ENCODE data around the gene PRADC1.
"Not testable (repeated sequence)": the region's sequence is repeated elsewhere in the genome, so short reads cannot be mapped to it uniquely, and the experiment has no call there.

The PRADC1 gene

GRCh38 chr2:73233154-73233931 lies at the start of gene PRADC1:
PRADC1 (minus strand) TSS chr2:73233239; CDS start chr2:73233160, 79 bp downstream.
- DNase-seq: peak; percentile 98

- DNase-seq: no peak
Observed at GRCh38 chr2:73281244-73281643, 48.2 kb upstream of the PRADC1 start.

- no peak for DNase-seq
Observed at GRCh38 chr2:73279852-73280251, 46.8 kb upstream of the PRADC1 start.

GRCh38 chr2:73272270-73272669 lies 39.2 kb upstream of the PRADC1 start:
- no peak for DNase-seq

GRCh38 chr2:73269686-73270465 lies 36.8 kb upstream of the PRADC1 start:
- peak; percentile 38 for DNase-seq

GRCh38 chr2:73268830-73269685 lies 36.0 kb upstream of the PRADC1 start:
- DNase-seq: peak; percentile 88

GRCh38 chr2:73268366-73268829 lies 35.4 kb upstream of the PRADC1 start:
- peak; percentile 62 for DNase-seq

- DNase-seq: no peak
Observed at GRCh38 chr2:73267008-73267407, 34.0 kb upstream of the PRADC1 start.

- no peak for DNase-seq
Observed at GRCh38 chr2:73266061-73266901, 33.2 kb upstream of the PRADC1 start.

GRCh38 chr2:73265298-73266060 lies 32.4 kb upstream of the PRADC1 start:
- no peak for DNase-seq

GRCh38 chr2:73264783-73265182 lies 31.7 kb upstream of the PRADC1 start:
- DNase-seq: no peak

GRCh38 chr2:73264332-73264606 lies 31.2 kb upstream of the PRADC1 start:
- DNase-seq: no peak

GRCh38 chr2:73263540-73264331 lies 30.7 kb upstream of the PRADC1 start:
- DNase-seq: no peak

GRCh38 chr2:73262691-73263429 lies 29.8 kb upstream of the PRADC1 start:
- not testable (repeated sequence) for DNase-seq

- peak; percentile 31 for DNase-seq
Observed at GRCh38 chr2:73262108-73262651, 29.1 kb upstream of the PRADC1 start.

GRCh38 chr2:73260338-73260984 lies 27.4 kb upstream of the PRADC1 start:
- peak; percentile 3 for DNase-seq

- no peak for DNase-seq
Observed at GRCh38 chr2:73259704-73260337, 26.8 kb upstream of the PRADC1 start.

- DNase-seq: no peak
Observed at GRCh38 chr2:73259276-73259675, 26.2 kb upstream of the PRADC1 start.

- no peak for DNase-seq
Observed at GRCh38 chr2:73258913-73259215, 25.8 kb upstream of the PRADC1 start.
